Endothelial cell of umbilical vein (primary cell): ENCODE results near the gene FAM43A. TPM values are rescaled to one million over a fixed set of nuclear protein-coding genes. Genes with fewer than 3 reads are reported as not detected.

ENCODE experiments used
- BruUV-seq: library from RNA; stranded (reverse); fragments of 400-500 nt; replicated peaks from 2 replicates; lab custom pipeline; 2021; lab: Mats Ljungman, UMichigan
- CTCF ChIA-PET: fragments of 300-600, 350-600 bp; sonication (Branson Sonifier 250); formaldehyde crosslinking; loops from one replicate; lab custom pipeline; 2021; ENCODE audit warnings: antibody characterized with exemption, inconsistent platforms; lab: Charles Lee
- POLR2A ChIA-PET: fragments of 300-600, 350-600 bp; sonication (Branson Sonifier 250); formaldehyde crosslinking; loops from one replicate; lab custom pipeline; 2021; ENCODE audit warnings: antibody characterized with exemption, inconsistent platforms; lab: Charles Lee
- DNase-seq: peaks from one replicate; pipeline ENCODE4 v3.0.0-alpha.2; 2011; ENCODE audit warnings: low read depth, low spot score
- FAIRE-seq: peaks from 2 replicates; lab custom pipeline; 2011; peaks lifted over from hg19 to GRCh38; lab: Jason Lieb, UNC
- H2AFZ ChIP-seq: 2 replicates; pipeline ENCODE4 v1.6.0; 2012; ENCODE audit warnings: low read depth, low read length, control low read depth, inconsistent platforms
- H3K27ac ChIP-seq: 2 replicates; pipeline ENCODE4 v1.5.1; 2011; ENCODE audit warnings: low read depth, mild to moderate bottlenecking, control low read depth, low read length, moderate library complexity; ENCODE audit not compliant: insufficient read depth
- H3K27me3 ChIP-seq, 2 experiments: 2 replicates each; pipeline versions ENCODE4 v1.6.0 to v1.6.1; 2011; ENCODE audit warnings: low read length in 2 of 2, mixed read lengths in 1 of 2; ENCODE audit not compliant: control insufficient read depth in 2 of 2, insufficient read depth in 2 of 2
- H3K36me3 ChIP-seq, 2 experiments: 2 replicates in 1 of 2; 3 replicates in 1 of 2; pipeline ENCODE4 v1.5.1; 2011; ENCODE audit warnings: low read length in 2 of 2, mild to moderate bottlenecking in 1 of 2, moderate library complexity in 1 of 2; ENCODE audit not compliant: control insufficient read depth in 2 of 2, insufficient read depth in 2 of 2; ENCODE audit errors: extremely low read depth in 1 of 2
- H3K4me1 ChIP-seq: 3 replicates; pipeline ENCODE4 v1.5.1; 2011; ENCODE audit warnings: mild to moderate bottlenecking, low read length; ENCODE audit not compliant: control insufficient read depth, insufficient read depth; ENCODE audit errors: extremely low read depth
- H3K4me2 ChIP-seq: 2 replicates; pipeline ENCODE4 v1.6.1; 2011; ENCODE audit warnings: low read length, control low read depth, mixed read lengths; ENCODE audit not compliant: insufficient read depth
- H3K4me3 ChIP-seq, 3 experiments: fragments of 200-600 bp in 1 of 3; sonication (generic), shearing (Covaris generic) in 1 of 3; replicated peaks in 1 of 3; 2 replicates each; pipeline ENCODE4 v1.5.1; 2011 to 2016; ENCODE audit warnings: control low read depth in 3 of 3, low read length in 3 of 3, mild to moderate bottlenecking in 2 of 3, inconsistent platforms in 1 of 3, low read depth in 1 of 3, moderate library complexity in 1 of 3; ENCODE audit not compliant: insufficient read depth in 1 of 3
- H3K79me2 ChIP-seq: 2 replicates; pipeline ENCODE4 v1.6.0; 2012; ENCODE audit warnings: low read length, inconsistent platforms; ENCODE audit not compliant: control insufficient read depth, insufficient read depth
- H3K9ac ChIP-seq: replicated peaks from 2 replicates; pipeline ENCODE3; 2011; ENCODE audit warnings: low read length, control low read depth; ENCODE audit not compliant: insufficient read depth; ENCODE audit errors: extremely low read depth
- H3K9me1 ChIP-seq: replicated peaks from 3 replicates; pipeline ENCODE4 v1.6.0; 2011; ENCODE audit warnings: mild to moderate bottlenecking, low read length; ENCODE audit not compliant: control insufficient read depth, insufficient read depth; ENCODE audit errors: extremely low read depth
- H3K9me3 ChIP-seq: replicated peaks from 2 replicates; pipeline ENCODE4 v1.5.1; 2012; ENCODE audit warnings: low read length, inconsistent platforms; ENCODE audit not compliant: control insufficient read depth, insufficient read depth
- H4K20me1 ChIP-seq: replicated peaks from 2 replicates; pipeline ENCODE3; 2011; ENCODE audit warnings: mild to moderate bottlenecking, low read length; ENCODE audit not compliant: control insufficient read depth, insufficient read depth; ENCODE audit errors: extremely low read depth
- FOS ChIP-seq: IDR thresholded peaks from 2 replicates; pipeline ENCODE4 v1.6.1; 2011; ENCODE audit warnings: mild to moderate bottlenecking, low read length, moderate library complexity, borderline replicate concordance; ENCODE audit not compliant: insufficient read depth
- GATA2 ChIP-seq: IDR thresholded peaks from 2 replicates; pipeline ENCODE4 v1.7.0; 2011; ENCODE audit warnings: low read depth, mild to moderate bottlenecking, moderate library complexity, mixed read lengths, low read length; ENCODE audit not compliant: insufficient read length, insufficient read depth
- JUN ChIP-seq: IDR thresholded peaks from 2 replicates; pipeline ENCODE4 v1.6.1; 2011; ENCODE audit warnings: borderline replicate concordance, low read depth; ENCODE audit not compliant: insufficient read length, insufficient read depth
- POLR2AphosphoS5 ChIP-seq: IDR thresholded peaks from 2 replicates; pipeline ENCODE4 v1.6.1; 2012; ENCODE audit warnings: low read depth, mild to moderate bottlenecking, control low read depth, low read length, moderate library complexity; ENCODE audit not compliant: insufficient read depth
- dilution Hi-C: fragments of 300-500 bp; cut with MboI; formaldehyde crosslinking; loops from one replicate; pipeline ENCODE4 v1.15.0; 2019; ENCODE audit warnings: low sequenced_read_pairs; ENCODE audit not compliant: extremely low pct_ligation_motif_present
- intact Hi-C: fragments of 100-400 bp; cut with micrococcal nuclease; formaldehyde crosslinking; loops from one replicate; pipeline ENCODE4 v1.10.0; 2022
- polyA plus RNA-seq, 4 experiments: library from polyadenylated mRNA; depleted of rRNA in 3 of 4; stranded (reverse) in 3 of 4; unstranded in 1 of 4; fragments of >200 nt; gene quantifications; 2 replicates each; pipeline versions ENCODE4 v1.2.1 to v1.2.3, GENCODE V29; 2011 to 2012; ENCODE audit warnings: missing spikeins in 1 of 4
- total RNA-seq: library from RNA; stranded (reverse); gene quantifications from 2 replicates; pipeline ENCODE4 v1.2.3, GENCODE V29; 2021
- TF ChIP-seq, protein P1 (sequence below): IDR thresholded peaks from 2 replicates; pipeline ENCODE4 v1.6.1; 2011; ENCODE audit not compliant: insufficient read depth, insufficient read length
- TF ChIP-seq, protein P2 (sequence below), 2 donors: IDR thresholded peaks; 1 replicate in 1 of 2; 2 replicates in 1 of 2; pipeline ENCODE4 v1.5.1; 2011; ENCODE audit warnings: low read length in 2 of 2, mild to moderate bottlenecking in 2 of 2, moderate library complexity in 2 of 2, control low read depth in 1 of 2, inconsistent platforms in 1 of 2, low read depth in 1 of 2; ENCODE audit not compliant: insufficient read depth in 1 of 2; ENCODE audit errors: extremely low read depth in 1 of 2

Gene FAM43A
- total and polyA plus RNA-seq, 2 donors (not counting 3 experiments of a cell fraction or from before 2014, with no cell fraction given), result 244 to 307 TPM

DNA sequence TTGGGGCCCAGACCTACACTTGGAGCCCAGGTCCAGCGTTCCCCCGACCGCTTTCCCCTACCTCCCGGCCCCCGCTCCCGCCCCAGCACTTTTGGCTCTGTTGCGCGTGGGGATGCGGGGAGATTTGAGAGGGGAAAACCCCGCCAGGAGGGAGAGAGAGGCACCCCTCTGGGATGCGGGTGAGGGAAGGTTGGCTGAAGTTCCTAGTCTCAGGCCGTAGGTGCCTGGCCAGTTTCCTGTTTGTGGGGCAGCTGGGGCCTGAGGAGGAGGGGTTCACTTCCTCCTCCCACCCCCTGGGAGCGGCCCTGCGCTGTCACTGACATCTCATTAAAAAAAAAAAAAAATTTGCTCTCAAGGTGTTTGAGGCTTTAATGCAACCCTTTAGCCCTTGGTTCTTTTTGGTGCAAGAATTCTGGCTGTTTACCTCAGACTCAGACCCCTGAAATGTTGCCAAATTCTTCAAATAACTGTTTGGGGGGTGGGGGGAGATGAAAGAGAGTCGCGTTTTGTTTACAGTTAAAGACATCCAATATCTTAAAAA is 2.6 kb downstream of the FAM43A start:
- dilution Hi-C loops, result loop anchor here (10.0 to 25.0 kb wide), 2 partner anchors 424 to 557 kb away; no protein-coding TSS in a partner anchor
- peak overlapping the region; percentile 76 for H3K27ac ChIP-seq

GRCh38 chr3:194688946-194689345 is 3.3 kb downstream of the FAM43A start:
- Histone ChIP-seq H2AFZ (no peak overlapping the region), H4K20me1 (peaks cover 3% of the 10 kb centered on the region), H3K4me2 (peak overlapping the region; percentile 92), H3K9me3 (no peaks in the 10 kb centered on the region), H3K9me1 (no peaks in the 10 kb centered on the region), H3K4me1 (peaks cover 24% of the 10 kb centered on the region), H3K36me3 (peaks cover 20 to 25% of the 10 kb centered on the region in 2 experiments), H3K27ac (peak overlapping the region; percentile 76), H3K9ac (peak overlapping the region; percentile 90), H3K79me2 (peaks cover 41% of the 10 kb centered on the region), H3K27me3 (no peaks in the 10 kb centered on the region), H3K4me3 (peak overlapping the region; percentile 89 to 94 (median 90))
- TF ChIP-seq JUN (no peak), GATA2 (no peak)
- TF ChIP-seq, protein P1, sequence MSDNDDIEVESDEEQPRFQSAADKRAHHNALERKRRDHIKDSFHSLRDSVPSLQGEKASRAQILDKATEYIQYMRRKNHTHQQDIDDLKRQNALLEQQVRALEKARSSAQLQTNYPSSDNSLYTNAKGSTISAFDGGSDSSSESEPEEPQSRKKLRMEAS, result no peak
- TF ChIP-seq, protein P2, sequence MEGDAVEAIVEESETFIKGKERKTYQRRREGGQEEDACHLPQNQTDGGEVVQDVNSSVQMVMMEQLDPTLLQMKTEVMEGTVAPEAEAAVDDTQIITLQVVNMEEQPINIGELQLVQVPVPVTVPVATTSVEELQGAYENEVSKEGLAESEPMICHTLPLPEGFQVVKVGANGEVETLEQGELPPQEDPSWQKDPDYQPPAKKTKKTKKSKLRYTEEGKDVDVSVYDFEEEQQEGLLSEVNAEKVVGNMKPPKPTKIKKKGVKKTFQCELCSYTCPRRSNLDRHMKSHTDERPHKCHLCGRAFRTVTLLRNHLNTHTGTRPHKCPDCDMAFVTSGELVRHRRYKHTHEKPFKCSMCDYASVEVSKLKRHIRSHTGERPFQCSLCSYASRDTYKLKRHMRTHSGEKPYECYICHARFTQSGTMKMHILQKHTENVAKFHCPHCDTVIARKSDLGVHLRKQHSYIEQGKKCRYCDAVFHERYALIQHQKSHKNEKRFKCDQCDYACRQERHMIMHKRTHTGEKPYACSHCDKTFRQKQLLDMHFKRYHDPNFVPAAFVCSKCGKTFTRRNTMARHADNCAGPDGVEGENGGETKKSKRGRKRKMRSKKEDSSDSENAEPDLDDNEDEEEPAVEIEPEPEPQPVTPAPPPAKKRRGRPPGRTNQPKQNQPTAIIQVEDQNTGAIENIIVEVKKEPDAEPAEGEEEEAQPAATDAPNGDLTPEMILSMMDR (IDR thresholded peaks at IDR 0.05; ENCODE audit: extremely low read depth in 1 of 2, insufficient read depth in 1 of 2, low read depth in 1 of 2, low read length in 2 of 2), result no peak
- BruUV-seq, result TSS peak; percentile 70
- FAIRE-seq (no peak), DNase-seq (no peak)
- intact Hi-C loops, result loop anchor here (1.0 to 10.0 kb wide), 7 partner anchors 50 to 414 kb away; no protein-coding TSS in a partner anchor
- ChIA-PET POLR2A (interaction anchor here (0.9 to 4.7 kb wide), 4 partner anchors 17 to 466 kb away, joined by 4 to 42 read pairs (median 22); partner anchors contain the start of gene LSG1), CTCF (interaction anchor here (0.9 to 3.7 kb wide), 3 partner anchors 242 to 418 kb away, joined by 3 to 14 read pairs (median 9); no protein-coding TSS in a partner anchor)
- dilution Hi-C loops, result loop anchor here (10.0 to 25.0 kb wide), 2 partner anchors 423 to 556 kb away; no protein-coding TSS in a partner anchor

More for the DNA sequence above, 2.6 kb downstream of the FAM43A start:
- Histone ChIP-seq H3K9ac (peak overlapping the region; percentile 90), H3K9me3 (no peaks in the 10 kb centered on the region), H3K4me1 (peaks cover 26% of the 10 kb centered on the region), H4K20me1 (peaks cover 3% of the 10 kb centered on the region), H2AFZ (no peak overlapping the region), H3K27me3 (no peaks in the 10 kb centered on the region), H3K9me1 (no peaks in the 10 kb centered on the region), H3K79me2 (peaks cover 41% of the 10 kb centered on the region), H3K36me3 (peaks cover 20 to 25% of the 10 kb centered on the region in 2 experiments), H3K4me3 (peak overlapping the region; percentile 89 to 94 (median 90)), H3K4me2 (peak overlapping the region; percentile 92)
- peak; percentile 37 for DNase-seq
- intact Hi-C loops, result loop anchor here (2.0 to 10.0 kb wide), 2 partner anchors 145 to 317 kb away; no protein-coding TSS in a partner anchor
- TF ChIP-seq POLR2AphosphoS5, result peak; percentile 42
- TF ChIP-seq FOS, result no peak
- FAIRE-seq, result no peak
- ChIA-PET POLR2A (interaction anchor here (0.6 to 4.7 kb wide), 13 partner anchors 16 to 500 kb away, joined by 3 to 35 read pairs (median 5); partner anchors contain the start of gene LSG1), CTCF (interaction anchor here (0.7 to 3.7 kb wide), 11 partner anchors 17 to 583 kb away, joined by 3 to 20 read pairs (median 5); partner anchors contain the start of genes LSG1 and XXYLT1)
- BruUV-seq, result TSS peak; percentile 2
